Glutamatergic neuron (in vitro differentiated cells): Measurements from ENCODE around the gene DLG2. TPM values are rescaled to one million over a fixed set of nuclear protein-coding genes. Genes with fewer than 3 reads are reported as not detected.

Source experiments
- DNase-seq: peaks from one replicate; pipeline ENCODE4 v3.0.0; 2022
- H3K27ac Mint-ChIP-seq: one replicate; pipeline ENCODE4 v1.8.0; 2020; ENCODE audit warnings: mild to moderate bottlenecking, mixed read lengths, inconsistent platforms; ENCODE audit not compliant: unreplicated experiment
- H3K27me3 Mint-ChIP-seq: one replicate; pipeline ENCODE4 v1.8.0; 2020; ENCODE audit warnings: mild to moderate bottlenecking, moderate library complexity, mixed read lengths, inconsistent platforms; ENCODE audit not compliant: unreplicated experiment
- H3K36me3 Mint-ChIP-seq: one replicate; pipeline ENCODE4 v1.8.0; 2020; ENCODE audit warnings: mild to moderate bottlenecking, mixed read lengths, inconsistent platforms; ENCODE audit not compliant: unreplicated experiment
- H3K4me1 Mint-ChIP-seq: one replicate; pipeline ENCODE4 v1.8.0; 2020; ENCODE audit warnings: mild to moderate bottlenecking, low read depth, mixed read lengths, inconsistent platforms; ENCODE audit not compliant: unreplicated experiment
- H3K4me3 Mint-ChIP-seq: one replicate; pipeline ENCODE4 v1.8.0; 2020; ENCODE audit warnings: mild to moderate bottlenecking, mixed read lengths, inconsistent platforms; ENCODE audit not compliant: unreplicated experiment
- H3K9me3 Mint-ChIP-seq: one replicate; pipeline ENCODE4 v1.8.0; 2020; ENCODE audit warnings: mild to moderate bottlenecking, moderate library complexity, mixed read lengths, inconsistent platforms; ENCODE audit not compliant: unreplicated experiment
- CTCF ChIP-seq: fragments of 200-600 bp; sonication (generic); IDR thresholded peaks from one replicate; pipeline ENCODE4 v1.5.0; 2021; ENCODE audit not compliant: partially characterized antibody, unreplicated experiment
- total RNA-seq: library from RNA; stranded (reverse); fragmentation: NEBNext Ultra II Directional; extraction: Animal tissue kit (Norgen Biotek cat#: 25700); gene quantifications from one replicate; pipeline ENCODE4 v1.2.1, GENCODE V29; 2021; ENCODE audit not compliant: unreplicated experiment

The DLG2 gene
- total RNA-seq, 1 donor from 2014 or later: 2.9 TPM

GRCh38 chr11:85301895-85302678 is 325.1 kb downstream of the DLG2 start:
- DNase-seq: no peak
- Mint-ChIP-seq H3K4me1 (peaks cover 2% of the 10 kb centered on the region), H3K36me3 (no peaks in the 10 kb centered on the region), H3K9me3 (no peaks in the 10 kb centered on the region), H3K4me3 (no peak overlapping the region), H3K27me3 (no peaks in the 10 kb centered on the region), H3K27ac (no peak overlapping the region)
- no peak for TF ChIP-seq CTCF

- peaks cover 2% of the 10 kb centered on the region for H3K4me1 Mint-ChIP-seq
- H3K27me3 Mint-ChIP-seq: no peaks in the 10 kb centered on the region
- H3K9me3 Mint-ChIP-seq: no peaks in the 10 kb centered on the region
- TF ChIP-seq CTCF: no peak
- no peaks in the 10 kb centered on the region for H3K36me3 Mint-ChIP-seq
- no peak overlapping the region for H3K27ac Mint-ChIP-seq
- H3K4me3 Mint-ChIP-seq: no peak overlapping the region
- DNase-seq: no peak
These were observed 327.7 kb downstream of the DLG2 start for GRCh38 chr11:85299258-85299942.

- no peak for DNase-seq
- H3K27ac Mint-ChIP-seq: no peak overlapping the region
- H3K4me3 Mint-ChIP-seq: no peak overlapping the region
- no peaks in the 10 kb centered on the region for H3K9me3 Mint-ChIP-seq
- no peak for TF ChIP-seq CTCF
- H3K4me1 Mint-ChIP-seq: peaks cover 2% of the 10 kb centered on the region
- H3K36me3 Mint-ChIP-seq: no peaks in the 10 kb centered on the region
- H3K27me3 Mint-ChIP-seq: no peaks in the 10 kb centered on the region
These were observed 331.4 kb downstream of the DLG2 start for GRCh38 chr11:85295694-85296271.

GRCh38 chr11:85281550-85281949 is 345.6 kb downstream of the DLG2 start:
- Mint-ChIP-seq H3K27me3 (no peaks in the 10 kb centered on the region), H3K4me3 (no peak overlapping the region), H3K27ac (no peak overlapping the region), H3K4me1 (no peaks in the 10 kb centered on the region), H3K36me3 (no peaks in the 10 kb centered on the region), H3K9me3 (no peaks in the 10 kb centered on the region)
- no peak for DNase-seq
- TF ChIP-seq CTCF: no peak

GRCh38 chr11:85279267-85279666 is 347.9 kb downstream of the DLG2 start:
- no peak for TF ChIP-seq CTCF
- H3K36me3 Mint-ChIP-seq: no peaks in the 10 kb centered on the region
- H3K27me3 Mint-ChIP-seq: no peaks in the 10 kb centered on the region
- no peak for DNase-seq
- H3K4me3 Mint-ChIP-seq: no peak overlapping the region
- H3K9me3 Mint-ChIP-seq: no peaks in the 10 kb centered on the region
- H3K4me1 Mint-ChIP-seq: no peaks in the 10 kb centered on the region
- no peak overlapping the region for H3K27ac Mint-ChIP-seq
